NCI-H82 (cell line): ENCODE measurements around the gene COX7B2.
A peak's percentile ranks its signal among the peaks of the same experiment; 100 is the strongest.

ENCODE experiments used
- DNase-seq: peaks from one replicate; lab custom pipeline; 2025; lab: John Stamatoyannopoulos, UW

The COX7B2 gene

GRCh38 chr4:46889410-46889809, 19.6 kb downstream of the COX7B2 start:
- DNase-seq, result no peak

- DNase-seq, result peak; percentile 21
Observed at GRCh38 chr4:46886711-46887110, 22.3 kb downstream of the COX7B2 start.

- DNase-seq, result no peak
Observed at GRCh38 chr4:46878641-46879040, 30.4 kb downstream of the COX7B2 start.

- DNase-seq, result no peak
Observed at GRCh38 chr4:46874811-46875210, 34.2 kb downstream of the COX7B2 start.

GRCh38 chr4:46870411-46870810, 38.6 kb downstream of the COX7B2 start:
- no peak for DNase-seq

DNA sequence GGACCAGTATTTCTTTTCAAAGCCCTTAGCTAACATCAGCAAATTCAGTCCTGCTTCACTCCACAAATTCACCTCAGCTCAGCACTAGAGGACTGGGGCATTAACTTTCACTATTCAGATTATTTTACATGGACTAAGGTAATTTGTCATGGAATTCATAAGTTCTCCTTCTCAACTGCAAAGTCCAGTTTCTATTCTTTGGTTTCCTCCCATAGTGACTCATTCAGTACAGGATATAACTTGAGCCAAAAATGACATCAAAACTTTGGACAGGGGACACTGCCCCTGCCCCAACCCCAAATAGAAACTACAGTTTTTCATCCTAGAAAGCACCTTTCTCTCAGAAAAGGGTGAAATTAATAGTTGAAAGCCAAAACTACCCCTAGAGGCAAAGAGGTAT, 52.7 kb downstream of the COX7B2 start:
- DNase-seq, result no peak

DNA sequence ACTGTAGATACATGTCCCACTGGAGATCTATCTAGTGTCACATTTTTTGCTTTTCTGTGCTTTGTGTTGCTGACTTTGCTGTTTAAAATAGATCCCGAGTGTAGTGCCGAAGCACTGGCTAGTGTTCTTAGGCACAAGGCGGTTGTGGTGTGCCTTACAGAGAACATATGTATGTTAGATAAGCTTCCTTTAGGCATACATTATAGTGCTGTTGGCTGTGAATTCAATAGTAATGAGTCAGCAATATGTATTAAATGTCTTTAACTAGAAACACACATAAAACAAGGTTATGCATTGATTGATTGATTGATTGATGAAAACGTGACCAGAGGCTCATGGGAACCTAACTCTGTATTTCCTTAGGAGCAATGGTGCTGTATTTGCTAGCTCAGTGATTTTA, 56.2 kb downstream of the COX7B2 start:
- no peak for DNase-seq

- DNase-seq, result no peak
Observed at GRCh38 chr4:46850026-46850425, 59.0 kb downstream of the COX7B2 start.

- DNase-seq, result peak; percentile 83
Observed at GRCh38 chr4:46844325-46844917, 64.6 kb downstream of the COX7B2 start.

- no peak for DNase-seq
Observed at GRCh38 chr4:46839128-46839527, 69.9 kb downstream of the COX7B2 start.

DNA sequence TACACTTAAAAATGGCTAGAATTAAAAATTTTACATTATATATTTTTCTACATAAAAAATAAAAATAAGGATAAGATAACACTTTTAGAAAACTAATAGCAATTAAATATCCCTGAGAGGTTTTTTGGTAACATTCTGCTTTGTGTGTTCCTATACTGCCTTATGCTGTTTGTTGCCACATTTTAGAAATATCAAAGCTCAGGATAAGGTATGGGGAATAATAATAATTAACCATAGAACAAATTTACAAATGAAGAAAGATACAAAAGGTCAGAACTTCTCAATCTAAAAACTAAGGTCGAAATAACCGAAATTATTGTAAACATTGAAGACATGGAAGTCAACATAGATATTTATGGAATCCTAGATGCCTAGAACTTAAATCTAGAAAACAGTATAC, 71.4 kb downstream of the COX7B2 start:
- DNase-seq, result no peak

- no peak for DNase-seq
Observed at GRCh38 chr4:46836584-46836983, 72.5 kb downstream of the COX7B2 start.

DNA sequence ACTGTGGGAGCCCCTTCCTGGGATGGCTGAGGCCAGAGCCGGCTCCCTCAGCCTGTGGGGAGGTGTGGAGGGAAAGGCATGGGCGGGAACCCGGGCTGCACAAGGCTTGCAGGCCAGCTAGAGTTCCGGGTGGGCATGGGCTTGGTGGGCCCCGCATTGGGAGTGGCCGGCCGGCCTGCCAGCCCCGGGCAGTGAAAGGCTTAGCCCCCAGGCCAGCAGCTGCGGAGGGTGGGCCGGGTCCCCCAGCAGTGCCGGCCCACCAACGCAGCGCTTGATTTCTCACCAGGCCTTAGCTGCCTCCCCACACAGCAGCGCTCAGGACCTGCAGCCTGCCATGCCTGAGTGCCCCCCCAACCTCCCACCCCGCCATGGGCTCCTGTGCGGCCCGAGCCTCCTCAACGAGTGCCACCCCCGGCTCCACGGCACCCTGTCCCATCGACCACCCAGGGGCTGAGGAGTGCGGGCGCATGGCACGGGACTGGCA, 78.0 kb downstream of the COX7B2 start:
- no peak for DNase-seq

DNA sequence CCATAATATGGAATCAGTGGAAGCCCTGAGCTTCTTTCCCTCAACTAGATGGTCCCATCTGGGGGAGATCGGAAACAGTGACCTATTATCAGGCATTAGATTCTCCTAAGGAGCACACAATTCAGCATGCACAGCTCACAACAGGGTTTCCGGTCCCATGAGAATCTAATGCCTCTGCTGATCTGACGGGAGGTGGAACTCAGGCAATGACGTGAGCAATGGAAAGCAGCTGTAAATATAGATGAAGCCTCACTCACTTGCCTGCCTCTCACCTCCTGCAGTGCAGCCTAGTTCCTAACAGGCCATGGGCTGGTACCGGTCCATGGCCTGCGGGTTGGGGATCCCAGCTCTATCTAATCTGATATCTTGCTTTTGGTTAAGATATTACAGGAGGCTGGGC, 88.9 kb downstream of the COX7B2 start:
- DNase-seq, result no peak

GRCh38 chr4:46819095-46819494, 90.0 kb downstream of the COX7B2 start:
- no peak for DNase-seq

DNA sequence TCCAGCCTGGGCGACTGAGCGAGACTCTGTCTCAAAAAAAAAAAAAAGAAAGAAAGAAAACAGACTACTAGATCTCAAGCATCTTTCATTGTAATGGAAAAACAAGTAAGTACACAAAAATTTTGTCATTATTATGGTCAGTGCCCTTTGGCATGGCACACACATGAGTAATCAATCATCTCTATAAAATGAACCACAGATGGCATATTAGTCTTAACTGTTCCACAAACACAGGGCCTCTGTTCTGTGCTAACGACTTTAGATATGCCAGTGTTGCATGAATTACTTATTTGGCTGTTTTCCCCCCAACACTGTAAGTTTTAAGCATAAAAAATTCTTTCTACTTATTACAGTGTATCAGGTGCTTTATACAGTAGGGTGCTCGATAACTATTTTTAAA, 90.4 kb downstream of the COX7B2 start:
- DNase-seq, result no peak

DNA sequence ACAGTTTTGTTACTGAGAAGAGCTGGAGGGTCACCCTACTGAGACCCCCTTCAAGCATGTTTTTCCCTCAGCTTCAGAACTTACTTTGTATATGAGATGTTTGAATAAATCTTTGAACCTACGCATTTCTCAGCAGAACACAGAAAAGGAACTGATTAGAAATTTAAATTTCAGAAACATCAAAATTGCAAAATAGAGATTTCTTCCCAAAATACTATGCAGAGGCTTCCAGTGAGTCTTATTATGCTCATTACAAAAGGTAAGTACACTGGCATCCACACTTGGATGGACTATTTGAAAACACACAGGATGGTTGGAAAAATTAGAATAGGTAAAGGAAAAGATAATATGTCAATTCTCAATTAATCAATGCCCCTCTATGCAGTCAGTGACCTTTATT, 91.2 kb downstream of the COX7B2 start:
- DNase-seq, result no peak

GRCh38 chr4:46804781-46805413, 104.1 kb downstream of the COX7B2 start:
- DNase-seq, result no peak

DNA sequence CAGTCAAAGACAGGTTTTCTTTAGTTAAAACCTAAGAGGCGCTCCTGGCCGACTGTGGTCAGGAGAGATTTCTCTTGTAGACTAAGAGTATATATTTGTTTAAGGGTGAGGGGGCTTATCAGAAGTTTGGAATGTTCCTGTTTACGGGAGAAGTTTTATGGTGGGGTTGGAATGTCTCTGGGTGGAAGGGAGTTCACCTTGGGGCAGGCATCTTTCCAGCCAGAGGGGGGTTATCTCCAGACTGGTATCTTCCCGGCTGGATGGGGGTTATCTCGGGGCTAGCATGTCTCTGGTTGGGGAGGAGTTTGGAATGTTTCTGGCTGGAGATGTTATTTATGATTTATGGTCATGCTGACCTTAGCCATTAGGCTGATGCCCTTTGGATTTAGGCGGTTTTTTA, 116.0 kb downstream of the COX7B2 start:
- no peak for DNase-seq

DNA sequence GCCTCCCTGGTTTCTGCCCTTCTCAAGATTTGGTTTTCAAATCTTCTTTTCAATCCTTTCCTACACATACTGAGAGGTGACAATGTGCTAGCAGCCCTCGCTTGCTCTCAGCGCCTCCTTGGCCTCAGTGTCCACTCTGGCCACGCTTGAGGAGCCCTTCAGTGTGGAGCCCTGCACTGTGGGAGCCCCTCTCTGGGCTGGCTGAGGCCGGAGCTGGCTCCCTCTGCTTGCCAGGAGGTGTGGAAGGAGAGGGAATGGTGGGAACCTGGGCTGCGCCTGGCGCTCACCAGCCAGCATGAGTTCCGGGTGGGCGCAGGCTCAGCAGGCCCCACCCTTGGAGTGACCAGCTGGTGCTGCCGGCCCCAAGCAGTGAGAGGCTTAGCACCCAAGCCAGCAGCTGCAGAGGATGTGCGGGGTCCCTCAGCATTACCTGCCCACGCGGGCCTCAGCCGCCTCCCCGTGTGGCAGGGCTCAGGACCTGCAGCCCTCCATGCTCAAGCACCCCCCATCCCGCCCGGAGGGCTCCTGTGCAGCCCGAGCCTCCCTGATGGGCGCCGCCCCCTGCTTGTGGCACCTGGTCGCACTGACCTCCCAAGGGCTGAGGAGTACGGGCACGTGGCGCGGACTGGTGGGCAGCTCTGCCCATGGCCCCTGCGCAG, 127.5 kb downstream of the COX7B2 start:
- no peak for DNase-seq

DNA sequence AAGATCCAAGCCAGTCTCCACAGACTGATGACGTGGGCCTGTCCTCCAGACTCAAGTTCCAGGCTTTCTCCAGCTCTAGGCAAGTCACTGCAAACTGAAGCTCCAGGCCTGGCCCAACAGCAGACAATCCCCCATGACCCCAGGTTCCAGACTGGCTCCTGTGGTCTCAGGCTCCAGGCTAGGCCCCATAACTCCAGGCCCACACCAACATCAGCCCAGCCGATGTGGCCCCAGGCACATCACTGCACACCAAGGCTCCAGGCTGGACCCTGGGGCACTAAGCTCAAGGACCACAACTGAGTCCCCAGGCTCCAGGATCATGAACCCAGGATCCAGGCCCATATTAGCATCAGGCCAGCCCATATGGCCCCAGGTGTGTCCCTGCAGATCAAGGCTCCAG, 143.6 kb downstream of the COX7B2 start:
- no peak for DNase-seq

DNA sequence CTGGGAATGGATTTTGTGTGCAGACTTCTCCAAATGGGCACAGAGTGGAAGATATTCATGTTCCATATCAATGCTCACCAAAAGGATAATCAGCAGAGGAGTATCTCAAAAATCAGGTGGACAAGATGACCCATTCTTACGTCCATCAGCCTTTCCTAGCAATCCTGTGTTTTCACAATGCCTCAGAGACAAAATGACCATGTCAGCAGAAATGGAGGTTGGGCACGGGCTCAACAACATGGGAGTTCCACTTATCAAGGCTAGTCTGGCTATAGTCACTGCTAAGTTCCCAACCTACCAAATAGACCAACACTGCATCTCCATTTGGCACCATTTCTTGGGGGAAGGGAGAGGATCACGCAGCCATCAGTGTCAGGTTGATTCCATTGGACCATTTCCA, 179.0 kb downstream of the COX7B2 start:
- DNase-seq, result no peak

GRCh38 chr4:46720055-46720454, 189.0 kb downstream of the COX7B2 start:
- no peak for DNase-seq

DNA sequence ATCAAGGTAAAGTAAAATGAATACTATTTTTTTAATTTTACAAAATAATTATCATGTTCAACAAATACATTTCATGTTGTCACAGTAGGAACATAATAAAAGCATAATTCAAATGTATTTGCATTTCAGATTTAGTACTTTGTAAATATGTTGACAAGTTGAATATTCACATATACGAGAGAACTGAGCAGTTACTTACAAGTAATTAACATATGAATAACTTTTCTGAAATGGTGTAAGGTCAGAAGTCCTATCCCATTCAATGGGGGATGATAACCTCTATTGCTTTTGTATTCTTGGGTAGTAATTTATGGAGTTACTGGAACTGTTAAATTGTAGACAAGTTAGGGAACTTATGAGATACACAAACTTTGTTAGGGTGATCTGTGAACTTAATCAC, 191.1 kb downstream of the COX7B2 start:
- no peak for DNase-seq
